ENCODE results near the gene ARMH2. TPM values are rescaled to one million over a fixed set of nuclear protein-coding genes. Genes with fewer than 3 reads are reported as not detected.

ARMH2 gene
- total and polyA plus RNA-seq, 2 experiments from 2014 or later, result not detected

- Histone ChIP-seq H4K20me1 (replicated peaks; ENCODE audit: insufficient read depth) (peaks cover 27% of the 10 kb centered on the region), H3F3A (replicated peaks; ENCODE audit: low read depth) (no peaks in the 10 kb centered on the region), H3K4me2 (peak overlapping the region; percentile 95), H3K36me3 (ENCODE audit: insufficient read depth) (peaks cover 6% of the 10 kb centered on the region), H3K4me1 (ENCODE audit: insufficient read depth) (peaks cover 13% of the 10 kb centered on the region), H3K9me2 (ENCODE audit: insufficient read depth) (no peaks in the 10 kb centered on the region), H3K27ac (ENCODE audit: low read depth) (no peak overlapping the region), H3K79me2 (replicated peaks; ENCODE audit: insufficient read depth) (peaks cover 68% of the 10 kb centered on the region), H3K27me3 (ENCODE audit: insufficient read depth) (no peaks in the 10 kb centered on the region), H3K4me3 (peak overlapping the region; percentile 88), H2AFZ (no peak overlapping the region)
- Mint-ChIP-seq H3K36me3 (ENCODE audit: low read depth) (peaks cover 51% of the 10 kb centered on the region), H3K27me3 (ENCODE audit: insufficient read depth, low read depth, poor library complexity) (peaks cover 8% of the 10 kb centered on the region), H3K27ac (no peak overlapping the region), H3K4me1 (peaks cover 17% of the 10 kb centered on the region; the same call in 2 of the 3 replicates), H3K9me3 (no peaks in the 10 kb centered on the region), H3K4me3 (peak overlapping the region; percentile 46)
- ATAC-seq (no peak), DNase-seq (ENCODE audit: low spot score) (no peak)
- TF ChIP-seq NANOG (IDR thresholded peaks at IDR 0.05; ENCODE audit: borderline replicate concordance) (no peak), STAT1 (IDR thresholded peaks at IDR 0.05; ENCODE audit: unreplicated experiment) (no peak), CTCF (conservative IDR thresholded peaks at IDR 0.05; ENCODE audit: low read depth in 2 of 2) (no peak), CREB1 (CRISPR knock-in tag; IDR thresholded peaks at IDR 0.05; ENCODE audit: low read depth) (no peak), ETS1 (IDR thresholded peaks at IDR 0.05) (no peak), ZNF331 (CRISPR knock-in tag; IDR thresholded peaks at IDR 0.05; ENCODE audit: low read depth) (no peak), EZH2 (IDR thresholded peaks at IDR 0.05; ENCODE audit: low read depth, unreplicated experiment) (no peak), ZNF462 (CRISPR knock-in tag; IDR thresholded peaks at IDR 0.05) (no peak), EZH2phosphoT487 (IDR thresholded peaks at IDR 0.05; ENCODE audit: unreplicated experiment) (no peak), POLR2AphosphoS5 (IDR thresholded peaks at IDR 0.05; ENCODE audit: low read depth) (no peak), JUNB (IDR thresholded peaks at IDR 0.05; ENCODE audit: unreplicated experiment) (no peak), REST (IDR thresholded peaks at IDR 0.05; ENCODE audit: unreplicated experiment) (no peak), ZNF114 (CRISPR knock-in tag; IDR thresholded peaks at IDR 0.05) (no peak)
Measured at GRCh38 chr6:24777227-24777626, 21.5 kb downstream of the ARMH2 start.

All from GM23338 (cell line).